ENCODE data around the gene LCE7A. TPM values are rescaled to one million over a fixed set of nuclear protein-coding genes. Genes with fewer than 3 reads are reported as not detected.
A peak's percentile ranks its signal among the peaks of the same experiment; 100 is the strongest.

The LCE7A gene
- polyA plus RNA-seq, 2 of the 4 experiments (the other 2 are of a cell fraction) = not detected

DNA sequence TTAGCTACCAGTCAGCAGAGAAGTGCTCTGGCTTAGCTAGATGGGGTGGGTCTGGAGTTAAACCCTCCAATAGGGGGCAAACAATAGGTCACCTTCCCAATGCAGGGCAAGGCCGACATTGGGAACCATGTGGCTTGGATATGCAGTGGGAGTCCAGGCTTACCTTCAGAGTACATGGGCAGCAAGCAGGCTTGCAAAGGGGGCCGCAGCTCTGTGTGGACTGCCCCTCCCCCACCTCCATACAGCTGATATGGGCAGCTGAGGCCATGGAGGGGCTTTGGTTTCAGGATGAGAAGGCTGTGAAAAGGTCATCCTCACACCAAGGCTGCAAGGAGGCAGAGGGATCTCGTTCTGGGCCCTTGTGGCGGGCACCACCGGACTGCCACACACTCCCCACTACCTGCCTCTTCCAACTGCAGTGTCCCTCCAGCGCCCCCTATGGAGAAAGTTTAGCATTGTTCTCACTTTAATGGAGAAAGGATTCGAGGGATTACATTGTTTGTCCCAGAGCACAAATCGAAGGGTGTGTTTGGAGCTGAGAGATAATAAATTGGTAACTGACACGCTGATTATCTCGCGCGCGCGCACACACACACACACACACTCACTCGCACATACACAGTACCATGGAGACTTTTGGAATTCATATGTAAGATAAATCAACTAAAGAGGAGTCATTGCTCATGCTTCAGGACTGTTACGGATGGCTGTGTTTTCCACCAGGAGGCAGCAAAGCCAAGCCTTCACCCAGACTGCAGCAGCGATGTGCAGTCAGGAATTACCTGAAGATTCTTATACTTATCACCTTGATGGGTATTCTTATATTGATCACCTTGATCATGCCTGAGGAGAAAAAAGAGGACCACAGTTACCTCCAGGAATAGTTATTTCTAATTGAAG, 11.3 kb downstream of the LCE7A start:
- H3K4me1 ChIP-seq = no peaks in the 10 kb centered on the region
- TF ChIP-seq RCOR1 (IDR thresholded peaks at IDR 0.05; ENCODE audit: low read depth, low read length) = no peak
- TF ChIP-seq, protein P1, sequence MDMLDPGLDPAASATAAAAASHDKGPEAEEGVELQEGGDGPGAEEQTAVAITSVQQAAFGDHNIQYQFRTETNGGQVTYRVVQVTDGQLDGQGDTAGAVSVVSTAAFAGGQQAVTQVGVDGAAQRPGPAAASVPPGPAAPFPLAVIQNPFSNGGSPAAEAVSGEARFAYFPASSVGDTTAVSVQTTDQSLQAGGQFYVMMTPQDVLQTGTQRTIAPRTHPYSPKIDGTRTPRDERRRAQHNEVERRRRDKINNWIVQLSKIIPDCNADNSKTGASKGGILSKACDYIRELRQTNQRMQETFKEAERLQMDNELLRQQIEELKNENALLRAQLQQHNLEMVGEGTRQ (IDR thresholded peaks at IDR 0.05) = no peak
- peak; percentile 66; the same call in 2 of the 3 replicates for TF ChIP-seq SMC3 (IDR thresholded peaks at IDR 0.05)
- no peak for TF ChIP-seq NR3C1 (IDR thresholded peaks at IDR 0.05)
- TF ChIP-seq TFCP2L1 (CRISPR knock-in tag; IDR thresholded peaks at IDR 0.05) = no peak
- TF ChIP-seq, protein P2, sequence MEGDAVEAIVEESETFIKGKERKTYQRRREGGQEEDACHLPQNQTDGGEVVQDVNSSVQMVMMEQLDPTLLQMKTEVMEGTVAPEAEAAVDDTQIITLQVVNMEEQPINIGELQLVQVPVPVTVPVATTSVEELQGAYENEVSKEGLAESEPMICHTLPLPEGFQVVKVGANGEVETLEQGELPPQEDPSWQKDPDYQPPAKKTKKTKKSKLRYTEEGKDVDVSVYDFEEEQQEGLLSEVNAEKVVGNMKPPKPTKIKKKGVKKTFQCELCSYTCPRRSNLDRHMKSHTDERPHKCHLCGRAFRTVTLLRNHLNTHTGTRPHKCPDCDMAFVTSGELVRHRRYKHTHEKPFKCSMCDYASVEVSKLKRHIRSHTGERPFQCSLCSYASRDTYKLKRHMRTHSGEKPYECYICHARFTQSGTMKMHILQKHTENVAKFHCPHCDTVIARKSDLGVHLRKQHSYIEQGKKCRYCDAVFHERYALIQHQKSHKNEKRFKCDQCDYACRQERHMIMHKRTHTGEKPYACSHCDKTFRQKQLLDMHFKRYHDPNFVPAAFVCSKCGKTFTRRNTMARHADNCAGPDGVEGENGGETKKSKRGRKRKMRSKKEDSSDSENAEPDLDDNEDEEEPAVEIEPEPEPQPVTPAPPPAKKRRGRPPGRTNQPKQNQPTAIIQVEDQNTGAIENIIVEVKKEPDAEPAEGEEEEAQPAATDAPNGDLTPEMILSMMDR (IDR thresholded peaks at IDR 0.05) = peak; percentile 55
- TF ChIP-seq HOXA7 (CRISPR knock-in tag; IDR thresholded peaks at IDR 0.05) = no peak
- TF ChIP-seq RAD21 (conservative IDR thresholded peaks at IDR 0.05 in 1 of 2, IDR thresholded peaks at IDR 0.05 in 1 of 2) = peak; percentile 54 to 59
- no peak for TF ChIP-seq POLR2AphosphoS2 (conservative IDR thresholded peaks at IDR 0.05; ENCODE audit: low read length)
- no peak overlapping the region for H3K4me2 ChIP-seq
- POLR2A ChIA-PET = no interaction called here
- no peak overlapping the region for H3K4me3 ChIP-seq
- peak; percentile 25 to 45 for DNase-seq (ENCODE audit: low read depth in 1 of 2, low spot score in 1 of 2)
- peak; percentile 36 for FAIRE-seq
- H3K9me3 ChIP-seq = no peaks in the 10 kb centered on the region
- CTCF ChIA-PET = interaction anchor here (0.7 to 5.2 kb wide), 44 partner anchors 8 to 391 kb away, joined by 3 to 66 read pairs (median 3); partner anchors contain the start of genes LCE2D and LCE6A
- H3K27ac ChIP-seq = no peak overlapping the region
- 12% methylated on average over 17 of the region's 17 CpGs for WGBS (ENCODE audit: missing lambda C conversion rate)
- ATAC-seq = peak; percentile 72 to 90; a peak in 4 of 6 replicates

DNA sequence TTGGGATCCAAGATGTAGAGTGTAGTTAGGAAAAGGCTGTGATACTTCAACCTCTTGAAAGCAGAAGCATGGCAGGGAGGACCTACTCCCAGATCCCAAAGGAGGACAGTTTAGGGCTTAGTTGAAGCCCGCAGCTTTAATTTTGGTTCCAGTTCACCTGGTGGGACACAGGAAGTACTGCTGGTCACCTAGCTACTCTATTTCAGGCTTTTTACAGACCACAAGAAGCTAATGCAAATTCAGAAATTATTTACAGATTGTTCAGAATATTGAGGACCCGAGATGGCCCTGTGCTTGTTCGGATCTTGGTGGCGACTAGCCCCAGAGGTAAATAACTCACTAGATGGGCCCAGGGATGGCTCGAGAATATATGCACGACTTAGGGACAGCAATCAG, 11.9 kb downstream of the LCE7A start:
- CTCF ChIA-PET = interaction anchor here (0.7 to 5.2 kb wide), 26 partner anchors 9 to 391 kb away, joined by 3 to 66 read pairs (median 4); no protein-coding TSS in a partner anchor
- H3K4me2 ChIP-seq = no peak overlapping the region

DNA sequence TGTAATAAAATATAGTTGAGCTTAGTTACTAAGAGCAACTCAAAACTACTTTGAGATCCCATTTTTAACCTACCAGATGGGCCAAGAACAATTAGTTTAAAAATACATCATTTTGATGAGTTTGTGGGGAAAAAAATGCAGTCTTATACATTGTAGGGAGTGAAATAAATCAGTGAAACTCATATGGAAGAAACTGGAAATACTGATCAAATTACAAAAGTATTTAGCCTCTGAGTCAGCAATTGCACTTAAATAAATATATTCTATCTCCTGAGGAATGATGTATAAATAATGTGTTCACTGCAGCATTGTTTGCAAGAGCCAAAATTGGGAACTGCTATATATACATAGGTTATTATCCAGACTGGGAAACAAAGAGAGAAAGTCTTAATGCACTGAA, 13.7 kb downstream of the LCE7A start:
- ChIA-PET POLR2A (no interaction called here), CTCF (interaction anchor here (1.5 to 5.2 kb wide), 4 partner anchors 12 to 350 kb away, joined by 4 to 66 read pairs (median 23); no protein-coding TSS in a partner anchor)
- Histone ChIP-seq H3K27ac (no peak overlapping the region), H3K4me3 (no peak overlapping the region), H3K4me1 (no peaks in the 10 kb centered on the region), H3K4me2 (no peak overlapping the region), H3K9me3 (no peaks in the 10 kb centered on the region)
- no peak for DNase-seq (ENCODE audit: low read depth in 1 of 2, low spot score in 1 of 2)
- TF ChIP-seq, protein P3, sequence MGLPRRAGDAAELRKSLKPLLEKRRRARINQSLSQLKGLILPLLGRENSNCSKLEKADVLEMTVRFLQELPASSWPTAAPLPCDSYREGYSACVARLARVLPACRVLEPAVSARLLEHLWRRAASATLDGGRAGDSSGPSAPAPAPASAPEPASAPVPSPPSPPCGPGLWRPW (IDR thresholded peaks at IDR 0.05) = no peak
- TF ChIP-seq CHD4 (IDR thresholded peaks at IDR 0.05; ENCODE audit: borderline replicate concordance) (no peak), MAZ (IDR thresholded peaks at IDR 0.05; ENCODE audit: borderline replicate concordance, low read depth, low read length) (no peak), JUNB (IDR thresholded peaks at IDR 0.05) (no peak)
- TF ChIP-seq, protein P2 (IDR thresholded peaks at IDR 0.05) = no peak
- TF ChIP-seq, protein P4, sequence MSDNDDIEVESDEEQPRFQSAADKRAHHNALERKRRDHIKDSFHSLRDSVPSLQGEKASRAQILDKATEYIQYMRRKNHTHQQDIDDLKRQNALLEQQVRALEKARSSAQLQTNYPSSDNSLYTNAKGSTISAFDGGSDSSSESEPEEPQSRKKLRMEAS (IDR thresholded peaks at IDR 0.05) = no peak
- TF ChIP-seq, protein P5, sequence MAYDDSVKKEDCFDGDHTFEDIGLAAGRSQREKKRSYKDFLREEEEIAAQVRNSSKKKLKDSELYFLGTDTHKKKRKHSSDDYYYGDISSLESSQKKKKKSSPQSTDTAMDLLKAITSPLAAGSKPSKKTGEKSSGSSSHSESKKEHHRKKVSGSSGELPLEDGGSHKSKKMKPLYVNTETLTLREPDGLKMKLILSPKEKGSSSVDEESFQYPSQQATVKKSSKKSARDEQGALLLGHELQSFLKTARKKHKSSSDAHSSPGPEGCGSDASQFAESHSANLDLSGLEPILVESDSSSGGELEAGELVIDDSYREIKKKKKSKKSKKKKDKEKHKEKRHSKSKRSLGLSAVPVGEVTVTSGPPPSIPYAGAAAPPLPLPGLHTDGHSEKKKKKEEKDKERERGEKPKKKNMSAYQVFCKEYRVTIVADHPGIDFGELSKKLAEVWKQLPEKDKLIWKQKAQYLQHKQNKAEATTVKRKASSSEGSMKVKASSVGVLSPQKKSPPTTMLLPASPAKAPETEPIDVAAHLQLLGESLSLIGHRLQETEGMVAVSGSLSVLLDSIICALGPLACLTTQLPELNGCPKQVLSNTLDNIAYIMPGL (CRISPR knock-in tag; IDR thresholded peaks at IDR 0.05; ENCODE audit: borderline replicate concordance) = no peak
- FAIRE-seq = no peak
- ATAC-seq = no peak

More for the DNA sequence above, 11.9 kb downstream of the LCE7A start:
- Histone ChIP-seq H3K27ac (no peak overlapping the region), H3K4me3 (no peak overlapping the region), H3K4me1 (no peaks in the 10 kb centered on the region), H3K9me3 (no peaks in the 10 kb centered on the region)
- DNase-seq (ENCODE audit: low read depth in 1 of 2, low spot score in 1 of 2) = no peak
- TF ChIP-seq, protein P4 (IDR thresholded peaks at IDR 0.05) = no peak
- no peak for TF ChIP-seq HEYL (CRISPR knock-in tag; IDR thresholded peaks at IDR 0.05)
- TF ChIP-seq RAD21 (conservative IDR thresholded peaks at IDR 0.05 in 1 of 2, IDR thresholded peaks at IDR 0.05 in 1 of 2) = 0 out of 5 replicates have a peak, but pooled peaks of 1 of the 2 experiments have one; percentile 2
- POLR2A ChIA-PET = no interaction called here
- 27% methylated on average over 6 of the region's 6 CpGs for WGBS (ENCODE audit: missing lambda C conversion rate)
- no peak; a peak in 2 of 6 replicates for ATAC-seq
- no peak for FAIRE-seq

Data from A549 (cell line).